Dermis blood vessel endothelial cell (primary cell): Measurements from ENCODE around the gene THOC6. TPM values are rescaled to one million over a fixed set of nuclear protein-coding genes. Genes with fewer than 3 reads are reported as not detected.

Experiments used
- DNase-seq: peaks from one replicate; pipeline ENCODE4 v3.0.0; 2010
- total RNA-seq: library from RNA; depleted of rRNA; stranded (reverse); fragments of >200 nt; gene quantifications from 2 replicates; pipeline ENCODE4 v1.2.3, GENCODE V29; 2014

The THOC6 gene
- total RNA-seq: 21.4 and 25.4 TPM in 2 replicates

GRCh38 chr16:3023669-3024478 lies at the start of gene THOC6, which contains the start of gene HCFC1R1:
THOC6 (plus strand) TSS chr16:3024035; CDS start chr16:3024327, 292 bp downstream.
HCFC1R1 (minus strand) TSS chr16:3023942; CDS start chr16:3023941, 1 bp downstream.
- DNase-seq: peak; percentile 99

GRCh38 chr16:2974319-2975056 lies 49.3 kb upstream of the THOC6 start:
- no peak for DNase-seq

- DNase-seq: no peak
These were observed 48.6 kb upstream of the THOC6 start for GRCh38 chr16:2975161-2975795.

- no peak for DNase-seq
These were observed 47.6 kb upstream of the THOC6 start for GRCh38 chr16:2976201-2976600.

GRCh38 chr16:2976673-2977072 lies 47.2 kb upstream of the THOC6 start:
- DNase-seq: no peak

GRCh38 chr16:2977440-2977839 lies 46.4 kb upstream of the THOC6 start:
- no peak for DNase-seq

GRCh38 chr16:2979669-2980226 lies 44.1 kb upstream of the THOC6 start:
- no peak for DNase-seq

GRCh38 chr16:2980227-2981176 lies 43.3 kb upstream of the THOC6 start, which contains the start of gene PKMYT1:
PKMYT1 (minus strand) TSS chr16:2980446; CDS start chr16:2979657, 789 bp downstream.
- peak; percentile 90 for DNase-seq

- no peak for DNase-seq
These were observed 42.5 kb upstream of the THOC6 start for GRCh38 chr16:2981177-2981898.

- no peak for DNase-seq
These were observed 42.0 kb upstream of the THOC6 start for GRCh38 chr16:2981899-2982250.

- no peak for DNase-seq
These were observed 41.4 kb upstream of the THOC6 start for GRCh38 chr16:2982402-2982801.

GRCh38 chr16:2983706-2984136 lies 40.1 kb upstream of the THOC6 start:
- DNase-seq: peak; percentile 80

- DNase-seq: no peak
These were observed 38.4 kb upstream of the THOC6 start for GRCh38 chr16:2985462-2985861.

- no peak for DNase-seq
These were observed 37.9 kb upstream of the THOC6 start for GRCh38 chr16:2985893-2986355.

- no peak for DNase-seq
These were observed 37.1 kb upstream of the THOC6 start for GRCh38 chr16:2986623-2987188.

- DNase-seq: no peak
These were observed 36.5 kb upstream of the THOC6 start for GRCh38 chr16:2987286-2987685.

GRCh38 chr16:2987833-2988232 lies 36.0 kb upstream of the THOC6 start:
- DNase-seq: no peak

- DNase-seq: no peak
These were observed 35.2 kb upstream of the THOC6 start for GRCh38 chr16:2988590-2989099.

GRCh38 chr16:2990891-2991290 lies 32.9 kb upstream of the THOC6 start:
- no peak for DNase-seq

- DNase-seq: no peak
These were observed 32.1 kb upstream of the THOC6 start for GRCh38 chr16:2991566-2992261.
